Memory B cell (primary cell): ENCODE results near the gene GALNT2.
A peak's percentile ranks its signal among the peaks of the same experiment; 100 is the strongest.

Experiments used
- ATAC-seq: fragments of 150-1000 bp; cut with Tn5 transposase; 2 replicates; pipeline ENCODE4 v1.10.0; 2021; ENCODE audit warnings: low read depth, mild to moderate bottlenecking, moderate library complexity
- DNase-seq, 2 donors: peaks; one replicate each; pipeline ENCODE4 v3.0.0; 2022; ENCODE audit warnings: low spot score in 2 of 2
- H3K27ac Mint-ChIP-seq: one replicate; pipeline ENCODE4 v1.8.0; 2022; ENCODE audit warnings: mild to moderate bottlenecking, moderate library complexity, mixed read lengths
- H3K27me3 Mint-ChIP-seq: one replicate; pipeline ENCODE4 v1.8.0; 2022; ENCODE audit warnings: mixed read lengths
- H3K36me3 Mint-ChIP-seq: one replicate; pipeline ENCODE4 v1.8.0; 2022; ENCODE audit warnings: mild to moderate bottlenecking, mixed read lengths
- H3K4me1 Mint-ChIP-seq: one replicate; pipeline ENCODE4 v1.8.0; 2022; ENCODE audit warnings: mixed read lengths
- H3K4me3 Mint-ChIP-seq: one replicate; pipeline ENCODE4 v1.8.0; 2022; ENCODE audit warnings: mild to moderate bottlenecking, moderate library complexity, mixed read lengths
- H3K9me3 Mint-ChIP-seq: one replicate; pipeline ENCODE4 v1.8.0; 2022; ENCODE audit warnings: mixed read lengths

The GALNT2 gene

GRCh38 chr1:230061801-230062200 is 5.2 kb upstream of the GALNT2 start:
- peaks cover 6% of the 10 kb centered on the region for H3K27me3 Mint-ChIP-seq
- no peak overlapping the region for H3K4me3 Mint-ChIP-seq
- DNase-seq, result no peak
- no peaks in the 10 kb centered on the region for H3K36me3 Mint-ChIP-seq
- peaks cover 4% of the 10 kb centered on the region for H3K4me1 Mint-ChIP-seq
- peaks cover 1% of the 10 kb centered on the region for H3K9me3 Mint-ChIP-seq
- no peak overlapping the region for H3K27ac Mint-ChIP-seq
- no peak for ATAC-seq

- DNase-seq (no peak), ATAC-seq (no peak)
- peaks cover 4% of the 10 kb centered on the region for H3K4me1 Mint-ChIP-seq
- no peaks in the 10 kb centered on the region for H3K36me3 Mint-ChIP-seq
- H3K9me3 Mint-ChIP-seq, result peaks cover 1% of the 10 kb centered on the region
- no peak overlapping the region for H3K4me3 Mint-ChIP-seq
- H3K27me3 Mint-ChIP-seq, result peaks cover 2% of the 10 kb centered on the region
- H3K27ac Mint-ChIP-seq, result no peak overlapping the region
These were observed 4.5 kb upstream of the GALNT2 start for GRCh38 chr1:230062521-230062920.

- H3K4me3 Mint-ChIP-seq, result no peak overlapping the region
- no peaks in the 10 kb centered on the region for H3K27me3 Mint-ChIP-seq
- H3K36me3 Mint-ChIP-seq, result no peaks in the 10 kb centered on the region
- ATAC-seq (no peak), DNase-seq (no peak)
- peaks cover 17% of the 10 kb centered on the region for H3K4me1 Mint-ChIP-seq
- peaks cover 1% of the 10 kb centered on the region for H3K9me3 Mint-ChIP-seq
- H3K27ac Mint-ChIP-seq, result no peak overlapping the region
These were observed 2.8 kb upstream of the GALNT2 start for GRCh38 chr1:230064283-230064682.

GRCh38 chr1:230065161-230065560 is 1.9 kb upstream of the GALNT2 start:
- peaks cover 1% of the 10 kb centered on the region for H3K9me3 Mint-ChIP-seq
- H3K36me3 Mint-ChIP-seq, result no peaks in the 10 kb centered on the region
- H3K27me3 Mint-ChIP-seq, result no peaks in the 10 kb centered on the region
- peaks cover 21% of the 10 kb centered on the region for H3K4me1 Mint-ChIP-seq
- H3K4me3 Mint-ChIP-seq, result no peak overlapping the region
- ATAC-seq (no peak), DNase-seq (no peak)
- no peak overlapping the region for H3K27ac Mint-ChIP-seq

GRCh38 chr1:230065571-230065970 is 1.5 kb upstream of the GALNT2 start:
- peaks cover 23% of the 10 kb centered on the region for H3K4me1 Mint-ChIP-seq
- H3K27ac Mint-ChIP-seq, result no peak overlapping the region
- DNase-seq (no peak), ATAC-seq (no peak)
- H3K9me3 Mint-ChIP-seq, result peaks cover 1% of the 10 kb centered on the region
- H3K4me3 Mint-ChIP-seq, result no peak overlapping the region
- no peaks in the 10 kb centered on the region for H3K27me3 Mint-ChIP-seq
- H3K36me3 Mint-ChIP-seq, result no peaks in the 10 kb centered on the region

- Mint-ChIP-seq H3K27me3 (no peaks in the 10 kb centered on the region), H3K9me3 (no peaks in the 10 kb centered on the region), H3K36me3 (no peaks in the 10 kb centered on the region), H3K27ac (peak overlapping the region; percentile 92), H3K4me1 (peaks cover 26% of the 10 kb centered on the region), H3K4me3 (peak overlapping the region; percentile 85)
- no peak for ATAC-seq
- DNase-seq, result no peak
These were observed 1.0 kb upstream of the GALNT2 start for GRCh38 chr1:230066031-230066430.

GRCh38 chr1:230067419-230067870 is 407 bp downstream of the GALNT2 start:
- peak overlapping the region; percentile 93 for H3K4me3 Mint-ChIP-seq
- DNase-seq, result no peak
- peaks cover 30% of the 10 kb centered on the region for H3K4me1 Mint-ChIP-seq
- H3K36me3 Mint-ChIP-seq, result no peaks in the 10 kb centered on the region
- H3K27ac Mint-ChIP-seq, result peak overlapping the region; percentile 87
- no peaks in the 10 kb centered on the region for H3K9me3 Mint-ChIP-seq
- peak; percentile 2 for ATAC-seq
- H3K27me3 Mint-ChIP-seq, result no peaks in the 10 kb centered on the region

GRCh38 chr1:230067871-230068620 is 1.0 kb downstream of the GALNT2 start:
- DNase-seq (peak; percentile 18 to 39), ATAC-seq (no peak)
- Mint-ChIP-seq H3K9me3 (no peaks in the 10 kb centered on the region), H3K27ac (peak overlapping the region; percentile 87), H3K36me3 (no peaks in the 10 kb centered on the region), H3K4me1 (peaks cover 36% of the 10 kb centered on the region), H3K4me3 (peak overlapping the region; percentile 93), H3K27me3 (no peaks in the 10 kb centered on the region)

GRCh38 chr1:230068621-230068873 is 1.5 kb downstream of the GALNT2 start:
- Mint-ChIP-seq H3K27me3 (no peaks in the 10 kb centered on the region), H3K4me1 (peaks cover 38% of the 10 kb centered on the region), H3K4me3 (peak overlapping the region; percentile 93), H3K9me3 (no peaks in the 10 kb centered on the region), H3K27ac (no peak overlapping the region), H3K36me3 (no peaks in the 10 kb centered on the region)
- ATAC-seq (no peak), DNase-seq (no peak)

- Mint-ChIP-seq H3K4me3 (peak overlapping the region; percentile 93), H3K9me3 (no peaks in the 10 kb centered on the region), H3K36me3 (no peaks in the 10 kb centered on the region), H3K4me1 (peaks cover 38% of the 10 kb centered on the region), H3K27me3 (no peaks in the 10 kb centered on the region), H3K27ac (no peak overlapping the region)
- DNase-seq (no peak), ATAC-seq (no peak)
These were observed 2.1 kb downstream of the GALNT2 start for GRCh38 chr1:230068952-230069684.

GRCh38 chr1:230069796-230070195 is 2.8 kb downstream of the GALNT2 start:
- ATAC-seq, result no peak
- no peaks in the 10 kb centered on the region for H3K27me3 Mint-ChIP-seq
- peaks cover 38% of the 10 kb centered on the region for H3K4me1 Mint-ChIP-seq
- H3K4me3 Mint-ChIP-seq, result no peak overlapping the region
- no peaks in the 10 kb centered on the region for H3K9me3 Mint-ChIP-seq
- no peak for DNase-seq
- no peak overlapping the region for H3K27ac Mint-ChIP-seq
- no peaks in the 10 kb centered on the region for H3K36me3 Mint-ChIP-seq

- Mint-ChIP-seq H3K4me3 (no peak overlapping the region), H3K27ac (no peak overlapping the region), H3K4me1 (peaks cover 42% of the 10 kb centered on the region), H3K9me3 (no peaks in the 10 kb centered on the region), H3K36me3 (peaks cover 3% of the 10 kb centered on the region), H3K27me3 (no peaks in the 10 kb centered on the region)
- DNase-seq (no peak), ATAC-seq (no peak)
These were observed 3.5 kb downstream of the GALNT2 start for GRCh38 chr1:230070321-230071208.

GRCh38 chr1:230071316-230071715 is 4.3 kb downstream of the GALNT2 start:
- ATAC-seq, result no peak
- Mint-ChIP-seq H3K27me3 (no peaks in the 10 kb centered on the region), H3K27ac (no peak overlapping the region)

GRCh38 chr1:230072296-230072695 is 5.3 kb downstream of the GALNT2 start:
- peaks cover 50% of the 10 kb centered on the region for H3K4me1 Mint-ChIP-seq
- H3K36me3 Mint-ChIP-seq, result peaks cover 11% of the 10 kb centered on the region
- no peak overlapping the region for H3K27ac Mint-ChIP-seq
- ATAC-seq (no peak), DNase-seq (no peak)
- H3K9me3 Mint-ChIP-seq, result no peaks in the 10 kb centered on the region
- H3K27me3 Mint-ChIP-seq, result no peaks in the 10 kb centered on the region
- no peak overlapping the region for H3K4me3 Mint-ChIP-seq

More at GRCh38 chr1:230071316-230071715, 4.3 kb downstream of the GALNT2 start:
- DNase-seq, result no peak
- no peaks in the 10 kb centered on the region for H3K9me3 Mint-ChIP-seq
- no peak overlapping the region for H3K4me3 Mint-ChIP-seq
- H3K36me3 Mint-ChIP-seq, result peaks cover 6% of the 10 kb centered on the region
- peaks cover 44% of the 10 kb centered on the region for H3K4me1 Mint-ChIP-seq
